ENCODE results near the gene ABCA8.
"Not testable (repeated sequence)": the region's sequence is repeated elsewhere in the genome, so short reads cannot be mapped to it uniquely, and the experiment has no call there.

ABCA8 gene

DNA sequence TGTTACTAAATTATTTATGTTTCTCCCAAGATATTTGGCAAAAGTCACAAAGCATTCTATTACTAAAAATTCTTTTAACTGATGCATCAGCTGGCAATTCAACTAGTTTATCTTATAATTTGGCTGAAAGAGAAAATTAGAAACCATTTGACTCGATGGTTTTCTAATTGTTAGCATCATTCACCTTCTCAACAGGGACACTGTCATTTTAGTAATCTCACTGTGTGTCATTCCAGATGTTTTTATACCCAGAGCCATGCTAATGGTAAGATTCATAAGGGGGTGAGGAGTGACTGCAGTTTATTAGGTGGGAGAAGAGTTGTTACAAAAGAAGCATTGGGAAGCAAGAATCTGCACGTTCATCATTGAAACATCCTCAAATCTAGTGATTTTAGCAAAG is 124.9 kb downstream of the ABCA8 start:
- in situ Hi-C loops (cut with HindIII; ENCODE audit: low sequenced_read_pairs): no loop called here

DNA sequence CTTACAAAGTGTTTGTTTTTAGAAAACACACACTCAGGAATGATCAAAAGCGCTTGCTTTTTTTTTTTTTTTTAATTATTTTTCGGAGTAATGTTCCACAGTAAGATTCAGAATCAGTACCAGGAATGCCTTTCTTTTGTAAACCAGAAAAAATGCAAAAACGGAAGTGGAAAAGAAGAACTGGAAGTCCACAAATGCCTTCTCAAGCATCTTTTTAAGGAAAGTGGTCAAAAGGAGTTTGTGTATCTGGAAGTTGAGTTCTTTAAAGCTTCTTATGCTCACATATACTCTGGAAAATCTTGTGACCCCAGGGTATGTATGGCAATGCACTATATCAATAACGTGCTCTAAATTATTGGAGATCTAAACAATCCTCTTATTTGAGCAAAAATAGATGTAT is 126.0 kb downstream of the ABCA8 start:
- in situ Hi-C loops (cut with HindIII; ENCODE audit: low sequenced_read_pairs): no loop called here

DNA sequence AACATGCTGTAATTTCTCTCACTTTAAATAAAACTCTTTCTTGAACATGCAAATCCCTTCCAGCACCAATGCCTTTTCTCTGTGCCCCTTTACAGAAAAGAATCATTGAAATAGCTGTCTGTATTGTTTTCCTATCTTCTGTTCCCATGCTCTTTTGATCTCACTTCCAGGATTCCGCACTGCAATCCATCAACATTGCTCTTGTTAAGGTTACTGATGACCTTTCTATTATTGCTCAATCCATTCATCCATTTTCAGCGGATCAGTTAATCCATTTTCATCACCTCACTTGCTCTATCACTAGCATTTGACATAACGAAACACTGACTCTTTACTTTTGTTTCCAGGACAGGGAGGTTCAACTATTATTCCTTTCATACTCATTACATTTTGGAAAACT is 130.5 kb downstream of the ABCA8 start:
- in situ Hi-C loops (cut with HindIII; ENCODE audit: low sequenced_read_pairs): no loop called here

DNA sequence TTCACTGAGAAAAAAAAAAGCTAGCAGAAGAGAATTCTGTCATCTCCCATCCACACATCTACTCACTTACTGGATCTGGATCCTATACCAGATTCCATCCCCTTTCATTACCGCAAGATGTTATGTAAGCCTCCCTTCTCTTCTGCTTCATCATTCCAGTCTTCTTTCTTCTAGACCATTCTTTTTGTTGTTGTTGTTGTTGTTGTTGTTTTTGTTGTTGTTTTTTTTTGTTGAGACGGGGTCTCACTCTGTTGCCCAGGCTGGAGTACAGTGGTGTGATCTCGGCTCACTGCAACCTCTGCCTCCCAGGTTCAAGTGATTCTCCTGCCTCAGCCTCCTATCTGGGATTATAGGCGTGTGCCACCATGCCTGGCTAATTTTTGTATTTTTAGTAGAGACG is 131.0 kb downstream of the ABCA8 start:
- in situ Hi-C loops (cut with HindIII; ENCODE audit: low sequenced_read_pairs): not testable (repeated sequence)

GRCh38 chr17:68822719-68823289 is 132.4 kb downstream of the ABCA8 start:
- in situ Hi-C loops (cut with HindIII; ENCODE audit: low sequenced_read_pairs): no loop called here

- in situ Hi-C loops (cut with HindIII; ENCODE audit: low sequenced_read_pairs): no loop called here
Observed at GRCh38 chr17:68821860-68822696, 133.1 kb downstream of the ABCA8 start.

- in situ Hi-C loops (cut with HindIII; ENCODE audit: low sequenced_read_pairs): no loop called here
Observed at GRCh38 chr17:68820825-68821481, 134.2 kb downstream of the ABCA8 start.

- in situ Hi-C loops (cut with HindIII; ENCODE audit: low sequenced_read_pairs): no loop called here
Observed at GRCh38 chr17:68820476-68820824, 134.7 kb downstream of the ABCA8 start.

DNA sequence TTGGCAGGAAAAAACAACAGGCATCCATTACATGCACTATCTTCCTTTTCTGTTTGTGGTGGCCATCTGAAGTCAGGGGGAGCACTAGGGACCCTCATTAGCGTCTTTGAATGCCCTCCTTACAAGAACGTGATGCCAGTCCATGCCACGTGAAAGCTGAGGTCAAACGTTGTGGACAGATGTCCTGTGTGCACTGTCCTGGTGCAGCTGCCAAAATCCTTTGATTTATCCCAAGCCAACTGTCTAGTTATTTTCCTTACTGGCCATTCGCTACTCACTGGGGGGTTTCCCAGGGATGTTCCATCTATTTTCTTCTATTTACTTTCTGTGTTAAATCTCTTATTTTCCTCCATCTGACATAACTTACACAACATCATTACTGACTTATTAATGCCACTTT is 135.7 kb downstream of the ABCA8 start:
- in situ Hi-C loops (cut with HindIII; ENCODE audit: low sequenced_read_pairs): no loop called here

Measured in DLD1 (cell line).